Stimulated activated naive CD8-positive, alpha-beta T cell treated with anti-CD3 and anti-CD28 coated beads, Interleukin-15, Interleukin-2, amounts not matched to agents 100 ng/mL and 50 ng/mL, for 24 hours (primary cell): Measurements from ENCODE around the gene CD274.
"Not testable (repeated sequence)": the region's sequence is repeated elsewhere in the genome, so short reads cannot be mapped to it uniquely, and the experiment has no call there.

Source experiments
- H3K27ac Mint-ChIP-seq: one replicate; pipeline ENCODE4 v1.8.0; 2021; ENCODE audit warnings: mild to moderate bottlenecking, mixed read lengths
- H3K27me3 Mint-ChIP-seq: one replicate; pipeline ENCODE4 v1.8.0; 2021; ENCODE audit warnings: mixed read lengths
- H3K36me3 Mint-ChIP-seq: one replicate; pipeline ENCODE4 v1.8.0; 2021; ENCODE audit warnings: low read depth, mixed read lengths
- H3K4me1 Mint-ChIP-seq: one replicate; pipeline ENCODE4 v1.8.0; 2021; ENCODE audit warnings: low read depth, mixed read lengths
- H3K4me3 Mint-ChIP-seq: one replicate; pipeline ENCODE4 v1.8.0; 2021; ENCODE audit warnings: mild to moderate bottlenecking, mixed read lengths
- H3K9me3 Mint-ChIP-seq: one replicate; pipeline ENCODE4 v1.8.0; 2021; ENCODE audit warnings: mixed read lengths

CD274 gene

DNA sequence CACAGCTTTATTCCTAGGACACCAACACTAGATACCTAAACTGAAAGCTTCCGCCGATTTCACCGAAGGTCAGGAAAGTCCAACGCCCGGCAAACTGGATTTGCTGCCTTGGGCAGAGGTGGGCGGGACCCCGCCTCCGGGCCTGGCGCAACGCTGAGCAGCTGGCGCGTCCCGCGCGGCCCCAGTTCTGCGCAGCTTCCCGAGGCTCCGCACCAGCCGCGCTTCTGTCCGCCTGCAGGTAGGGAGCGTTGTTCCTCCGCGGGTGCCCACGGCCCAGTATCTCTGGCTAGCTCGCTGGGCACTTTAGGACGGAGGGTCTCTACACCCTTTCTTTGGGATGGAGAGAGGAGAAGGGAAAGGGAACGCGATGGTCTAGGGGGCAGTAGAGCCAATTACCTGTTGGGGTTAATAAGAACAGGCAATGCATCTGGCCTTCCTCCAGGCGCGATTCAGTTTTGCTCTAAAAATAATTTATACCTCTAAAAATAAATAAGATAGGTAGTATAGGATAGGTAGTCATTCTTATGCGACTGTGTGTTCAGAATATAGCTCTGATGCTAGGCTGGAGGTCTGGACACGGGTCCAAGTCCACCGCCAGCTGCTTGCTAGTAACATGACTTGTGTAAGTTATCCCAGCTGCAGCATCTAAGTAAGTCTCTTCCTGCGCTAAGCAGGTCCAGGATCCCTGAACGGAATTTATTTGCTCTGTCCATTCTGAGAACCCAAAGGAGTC, at the start of gene CD274:
Gene CD274, plus strand, starts transcription at position 184 of the 733 bp plus-strand sequence. CDS start 5,572 bp downstream, outside the sequence.
- no peaks in the 10 kb centered on the region for H3K27me3 Mint-ChIP-seq
- peak within 1 kb of the TSS; percentile 92 for H3K27ac Mint-ChIP-seq
- H3K36me3 Mint-ChIP-seq: peaks cover 18% of the 10 kb centered on the region
- peaks cover 89% of the 10 kb centered on the region for H3K4me1 Mint-ChIP-seq
- no peaks in the 10 kb centered on the region for H3K9me3 Mint-ChIP-seq
- peak within 1 kb of the TSS; percentile 95 for H3K4me3 Mint-ChIP-seq

DNA sequence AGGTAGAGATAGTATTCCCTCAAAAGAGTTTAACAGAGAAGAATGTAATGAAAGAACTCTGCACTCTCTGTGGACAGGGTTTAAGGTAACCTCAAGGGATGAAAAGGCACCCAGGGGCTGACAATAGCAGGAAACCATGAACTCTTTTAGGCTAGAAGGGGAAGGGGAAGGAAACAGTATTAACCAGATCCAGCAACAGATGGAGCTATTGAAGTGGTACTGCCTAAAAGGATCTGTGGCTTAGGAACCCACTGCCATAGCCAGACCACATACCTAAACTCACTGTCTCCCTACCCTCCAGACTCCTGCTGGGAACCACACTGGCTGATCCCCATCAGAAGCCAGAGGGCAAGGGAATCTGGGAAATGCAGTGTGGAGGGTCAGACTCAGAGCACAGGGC, 48.1 kb upstream of the CD274 start:
- no peak overlapping the region for H3K27ac Mint-ChIP-seq
- no peak overlapping the region for H3K4me3 Mint-ChIP-seq
- H3K4me1 Mint-ChIP-seq: peaks cover 29% of the 10 kb centered on the region
- no peaks in the 10 kb centered on the region for H3K27me3 Mint-ChIP-seq
- H3K36me3 Mint-ChIP-seq: peaks cover 22% of the 10 kb centered on the region
- peaks cover 15% of the 10 kb centered on the region for H3K9me3 Mint-ChIP-seq

DNA sequence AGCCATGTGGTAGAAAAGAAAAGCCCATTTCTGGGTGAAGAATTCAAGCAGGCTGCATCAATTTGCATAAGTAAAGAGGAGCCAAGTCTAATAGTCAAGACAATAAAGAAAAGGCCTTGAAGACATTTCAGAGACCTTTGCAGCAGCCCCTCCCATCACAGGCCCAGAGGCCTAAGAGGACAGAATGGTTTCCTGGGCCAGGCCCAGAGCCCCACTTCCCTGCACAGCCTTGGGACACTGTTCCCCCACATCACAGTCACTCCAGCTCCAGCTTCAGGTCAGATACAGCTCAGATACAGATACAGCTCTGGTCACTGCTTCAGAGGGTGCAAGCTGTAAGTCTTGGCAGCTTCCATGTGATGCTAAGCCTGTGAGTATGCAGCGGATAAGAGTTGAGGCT, 41.7 kb upstream of the CD274 start:
- H3K4me1 Mint-ChIP-seq: peaks cover 18% of the 10 kb centered on the region
- H3K27ac Mint-ChIP-seq: no peak overlapping the region
- H3K36me3 Mint-ChIP-seq: peaks cover 72% of the 10 kb centered on the region
- no peak overlapping the region for H3K4me3 Mint-ChIP-seq
- H3K9me3 Mint-ChIP-seq: peaks cover 32% of the 10 kb centered on the region
- no peaks in the 10 kb centered on the region for H3K27me3 Mint-ChIP-seq

- Mint-ChIP-seq H3K27ac (no peak overlapping the region), H3K36me3 (peaks cover 66% of the 10 kb centered on the region), H3K4me3 (no peak overlapping the region), H3K27me3 (no peaks in the 10 kb centered on the region), H3K9me3 (peaks cover 15% of the 10 kb centered on the region), H3K4me1 (peaks cover 14% of the 10 kb centered on the region)
Observed at GRCh38 chr9:5416953-5417352, 33.4 kb upstream of the CD274 start.

DNA sequence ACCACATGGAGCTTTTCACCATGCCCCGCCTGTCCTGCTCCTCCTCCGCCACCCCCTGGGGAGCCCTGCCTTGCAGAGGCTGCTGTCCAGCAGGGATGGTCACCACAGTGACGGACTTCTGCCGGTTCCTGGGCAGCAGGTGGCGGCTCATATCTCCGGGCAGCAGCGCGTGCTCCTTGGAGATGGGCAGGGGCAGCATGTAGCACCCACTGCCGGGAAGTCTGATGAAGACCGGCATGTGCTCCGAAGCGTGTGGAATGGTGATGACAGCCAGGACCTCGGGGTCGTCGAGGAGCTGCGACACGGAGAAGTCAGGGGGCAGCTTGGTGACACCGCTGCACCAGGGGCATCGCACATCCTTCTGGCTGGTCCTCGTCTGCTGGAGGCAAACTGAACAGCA, 31.9 kb upstream of the CD274 start:
- no peaks in the 10 kb centered on the region for H3K27me3 Mint-ChIP-seq
- H3K36me3 Mint-ChIP-seq: peaks cover 51% of the 10 kb centered on the region
- peaks cover 11% of the 10 kb centered on the region for H3K9me3 Mint-ChIP-seq
- H3K4me3 Mint-ChIP-seq: no peak overlapping the region
- H3K4me1 Mint-ChIP-seq: peaks cover 14% of the 10 kb centered on the region
- H3K27ac Mint-ChIP-seq: no peak overlapping the region

- Mint-ChIP-seq H3K36me3 (peaks cover 37% of the 10 kb centered on the region), H3K27me3 (no peaks in the 10 kb centered on the region), H3K27ac (no peak overlapping the region), H3K4me3 (no peak overlapping the region), H3K4me1 (peaks cover 14% of the 10 kb centered on the region), H3K9me3 (peaks cover under 1% of the 10 kb centered on the region)
Observed at GRCh38 chr9:5419987-5420386, 30.4 kb upstream of the CD274 start.

DNA sequence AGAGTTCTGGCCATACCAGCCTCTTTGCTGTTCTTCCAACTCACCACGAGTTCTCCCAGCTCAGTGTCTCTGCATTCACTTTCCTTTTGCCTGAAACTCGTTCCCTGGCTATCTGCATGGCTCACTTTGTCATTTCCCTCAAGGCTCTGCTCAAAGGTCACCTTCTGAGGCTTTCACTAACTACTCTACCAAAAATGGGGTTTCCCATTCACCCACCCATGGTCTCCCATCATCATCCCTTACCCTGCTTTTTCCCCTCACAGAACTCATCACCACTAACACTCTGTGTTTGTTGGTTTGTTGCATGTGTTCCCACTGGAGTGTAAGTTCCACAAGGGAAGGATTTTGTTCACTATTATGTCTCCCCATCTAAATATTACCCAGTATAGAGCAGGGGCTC, 29.2 kb upstream of the CD274 start:
- peaks cover 14% of the 10 kb centered on the region for H3K4me1 Mint-ChIP-seq
- H3K36me3 Mint-ChIP-seq: peaks cover 29% of the 10 kb centered on the region
- no peaks in the 10 kb centered on the region for H3K27me3 Mint-ChIP-seq
- H3K27ac Mint-ChIP-seq: peak overlapping the region; percentile 16
- H3K9me3 Mint-ChIP-seq: no peaks in the 10 kb centered on the region
- no peak overlapping the region for H3K4me3 Mint-ChIP-seq

GRCh38 chr9:5422276-5422675, 28.1 kb upstream of the CD274 start:
- Mint-ChIP-seq H3K4me3 (no peak overlapping the region), H3K27ac (no peak overlapping the region), H3K4me1 (peaks cover 8% of the 10 kb centered on the region), H3K36me3 (peaks cover 26% of the 10 kb centered on the region), H3K27me3 (no peaks in the 10 kb centered on the region), H3K9me3 (no peaks in the 10 kb centered on the region)

DNA sequence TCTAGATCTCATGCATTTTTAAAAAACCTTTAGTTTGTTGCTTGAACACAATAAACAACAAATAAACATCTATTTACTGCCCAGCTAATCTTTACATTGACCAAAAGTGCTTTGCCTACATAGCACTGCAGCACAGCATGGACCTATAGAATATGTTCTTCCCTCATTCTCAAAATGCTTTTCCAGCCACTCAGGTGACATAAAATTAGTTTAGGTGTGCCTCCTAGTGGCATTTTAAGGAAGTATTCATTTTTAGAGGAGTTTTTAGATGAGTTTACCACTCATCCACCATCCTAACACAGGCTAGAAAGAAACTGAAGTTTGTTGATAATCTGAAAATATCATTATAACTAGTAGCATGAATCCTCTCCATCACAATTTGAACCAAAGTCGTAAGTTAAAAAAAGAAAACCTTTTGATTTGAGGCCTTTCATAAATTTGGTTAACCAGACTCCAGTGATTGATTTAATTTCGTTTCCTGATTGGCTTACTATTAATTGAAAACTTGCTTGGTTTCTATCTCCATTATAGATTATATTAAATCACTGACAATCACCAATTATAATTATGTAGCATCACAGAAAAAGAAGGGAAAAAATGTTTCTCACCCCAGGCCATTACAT, 25.2 kb upstream of the CD274 start:
- Mint-ChIP-seq H3K9me3 (no peaks in the 10 kb centered on the region), H3K4me1 (peaks cover 10% of the 10 kb centered on the region), H3K27ac (no peak overlapping the region), H3K4me3 (no peak overlapping the region), H3K36me3 (peaks cover 2% of the 10 kb centered on the region), H3K27me3 (no peaks in the 10 kb centered on the region)

- H3K4me3 Mint-ChIP-seq: no peak overlapping the region
Observed at GRCh38 chr9:5427005-5427404, 23.3 kb upstream of the CD274 start.

DNA sequence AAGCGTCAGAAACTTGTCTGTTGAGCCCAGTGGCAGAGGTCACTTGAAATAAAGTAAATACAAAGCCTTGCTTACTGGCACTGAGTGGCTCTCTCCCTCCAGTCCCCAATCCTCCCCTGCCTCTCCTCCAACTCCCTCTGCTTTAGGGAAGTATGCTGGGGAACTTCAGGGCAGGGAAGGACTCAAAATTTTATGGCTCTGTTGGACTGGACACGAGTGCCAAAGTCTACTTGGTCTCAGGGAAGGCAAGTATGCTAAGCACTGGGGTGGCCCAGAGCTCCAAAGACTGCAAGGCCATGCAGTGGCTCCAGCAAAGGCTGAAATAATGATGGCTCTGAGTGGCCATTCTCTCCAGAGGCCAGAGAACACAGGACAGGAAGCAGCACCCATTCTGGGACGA, 22.2 kb upstream of the CD274 start:
- no peaks in the 10 kb centered on the region for H3K9me3 Mint-ChIP-seq
- H3K27ac Mint-ChIP-seq: no peak overlapping the region
- H3K27me3 Mint-ChIP-seq: no peaks in the 10 kb centered on the region
- peaks cover 6% of the 10 kb centered on the region for H3K4me1 Mint-ChIP-seq
- H3K4me3 Mint-ChIP-seq: no peak overlapping the region
- H3K36me3 Mint-ChIP-seq: peaks cover 27% of the 10 kb centered on the region

More at GRCh38 chr9:5427005-5427404, 23.3 kb upstream of the CD274 start:
- Mint-ChIP-seq H3K27ac (no peak overlapping the region), H3K4me1 (peaks cover 6% of the 10 kb centered on the region), H3K36me3 (peaks cover 18% of the 10 kb centered on the region), H3K27me3 (no peaks in the 10 kb centered on the region), H3K9me3 (no peaks in the 10 kb centered on the region)

- Mint-ChIP-seq H3K36me3 (peaks cover 33% of the 10 kb centered on the region), H3K9me3 (no peaks in the 10 kb centered on the region), H3K27me3 (no peaks in the 10 kb centered on the region), H3K4me1 (peaks cover 6% of the 10 kb centered on the region), H3K27ac (no peak overlapping the region), H3K4me3 (no peak overlapping the region)
Observed at GRCh38 chr9:5428794-5429528, 21.4 kb upstream of the CD274 start.

DNA sequence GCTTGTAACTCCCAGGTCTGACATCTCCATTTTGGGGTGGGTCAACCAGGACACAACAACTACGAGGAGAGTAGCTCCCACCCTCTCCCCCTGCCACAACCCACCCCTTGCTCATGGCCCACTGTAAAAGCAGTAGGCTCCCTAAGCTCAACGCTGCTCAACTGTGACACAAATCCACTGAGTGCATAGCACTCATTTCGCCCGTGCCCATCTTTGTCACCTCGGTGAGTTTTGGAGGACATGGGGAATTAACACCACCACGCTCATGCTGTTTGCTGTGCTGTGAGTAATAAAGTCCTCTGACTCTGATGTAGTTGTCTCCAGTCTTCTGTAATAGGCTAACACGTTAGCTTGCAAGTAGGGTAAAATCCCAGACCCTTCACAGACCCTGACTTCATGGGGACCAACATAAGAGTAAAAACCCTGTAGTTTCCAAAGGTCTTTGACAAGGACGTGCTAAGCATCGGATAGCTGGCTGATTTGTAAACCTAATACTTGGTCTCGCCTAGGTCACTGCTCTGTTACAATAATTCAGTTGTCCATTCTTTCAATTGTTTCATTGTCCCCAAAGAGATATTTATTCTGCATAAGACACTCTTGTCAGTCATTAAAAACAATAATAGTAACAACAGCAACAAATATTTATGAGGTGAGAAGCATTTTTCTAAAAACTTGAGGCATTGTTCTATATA, 20.3 kb upstream of the CD274 start:
- H3K27ac Mint-ChIP-seq: no peak overlapping the region
- H3K4me1 Mint-ChIP-seq: peaks cover 6% of the 10 kb centered on the region

GRCh38 chr9:5430912-5431311, 19.4 kb upstream of the CD274 start:
- Mint-ChIP-seq H3K4me1 (peaks cover 14% of the 10 kb centered on the region), H3K36me3 (peaks cover 47% of the 10 kb centered on the region), H3K27ac (no peak overlapping the region), H3K9me3 (peaks cover 4% of the 10 kb centered on the region), H3K4me3 (no peak overlapping the region), H3K27me3 (no peaks in the 10 kb centered on the region)

More for the DNA sequence above, 20.3 kb upstream of the CD274 start:
- no peak overlapping the region for H3K4me3 Mint-ChIP-seq
- H3K27me3 Mint-ChIP-seq: no peaks in the 10 kb centered on the region
- no peaks in the 10 kb centered on the region for H3K9me3 Mint-ChIP-seq
- H3K36me3 Mint-ChIP-seq: peaks cover 38% of the 10 kb centered on the region

DNA sequence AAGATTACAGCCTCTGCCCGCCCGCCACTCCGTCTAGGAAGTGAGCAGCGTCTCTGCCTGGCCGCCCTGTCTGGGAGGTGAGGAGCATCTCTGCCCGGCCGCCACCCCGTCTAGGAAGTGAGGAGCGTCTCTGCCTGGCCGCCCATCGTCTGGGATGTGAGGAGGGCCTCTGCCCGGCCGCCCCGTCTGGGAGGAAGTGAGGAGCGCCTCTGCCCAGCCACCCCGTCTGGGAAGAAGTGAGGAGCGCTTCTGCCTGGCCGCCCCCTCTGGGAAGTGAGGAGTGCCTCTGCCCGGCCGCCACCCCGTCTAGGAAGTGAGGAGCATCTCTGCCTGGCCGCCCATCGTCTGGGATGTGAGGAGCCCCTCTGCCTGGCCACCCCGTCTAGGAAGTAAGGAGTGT, 17.5 kb upstream of the CD274 start:
- H3K27me3 Mint-ChIP-seq, H3K9me3 Mint-ChIP-seq, H3K4me3 Mint-ChIP-seq, H3K27ac Mint-ChIP-seq: not testable (repeated sequence)
- H3K36me3 Mint-ChIP-seq: peaks cover 60% of the 10 kb centered on the region
- peaks cover 31% of the 10 kb centered on the region for H3K4me1 Mint-ChIP-seq
